Activated CD8-positive, alpha-beta memory T cell treated with anti-CD3 and anti-CD28 coated beads for 24 hours (primary cell): Measurements from ENCODE around the gene ALDH1L1.

Experiments used
- DNase-seq: peaks from one replicate; pipeline ENCODE4 v3.0.0-alpha.2; 2020

Gene ALDH1L1

GRCh38 chr3:126180477-126181397, at the start of gene ALDH1L1:
ALDH1L1 (minus strand) TSS chr3:126180586; CDS start chr3:126160979, 19,607 bp downstream.
- no peak for DNase-seq

GRCh38 chr3:126226374-126226773, 46.0 kb upstream of the ALDH1L1 start:
- no peak for DNase-seq

- no peak for DNase-seq
Observed at GRCh38 chr3:126216416-126216815, 36.0 kb upstream of the ALDH1L1 start.

GRCh38 chr3:126213379-126214028, 33.1 kb upstream of the ALDH1L1 start:
- no peak for DNase-seq

GRCh38 chr3:126212620-126213378, 32.4 kb upstream of the ALDH1L1 start:
- DNase-seq: no peak

GRCh38 chr3:126212250-126212619, 31.8 kb upstream of the ALDH1L1 start:
- no peak for DNase-seq

GRCh38 chr3:126211569-126211968, 31.2 kb upstream of the ALDH1L1 start:
- DNase-seq: no peak

- no peak for DNase-seq
Observed at GRCh38 chr3:126210606-126211005, 30.2 kb upstream of the ALDH1L1 start.

GRCh38 chr3:126209741-126210140, 29.4 kb upstream of the ALDH1L1 start:
- no peak for DNase-seq

- no peak for DNase-seq
Observed at GRCh38 chr3:126208606-126209256, 28.3 kb upstream of the ALDH1L1 start.

- DNase-seq: no peak
Observed at GRCh38 chr3:126208182-126208581, 27.8 kb upstream of the ALDH1L1 start.

GRCh38 chr3:126207166-126207565, 26.8 kb upstream of the ALDH1L1 start:
- DNase-seq: no peak

GRCh38 chr3:126205717-126206655, 25.6 kb upstream of the ALDH1L1 start:
- DNase-seq: no peak

- no peak for DNase-seq
Observed at GRCh38 chr3:126202680-126203079, 22.3 kb upstream of the ALDH1L1 start.

GRCh38 chr3:126202276-126202675, 21.9 kb upstream of the ALDH1L1 start:
- DNase-seq: no peak

- DNase-seq: no peak
Observed at GRCh38 chr3:126201168-126201567, 20.8 kb upstream of the ALDH1L1 start.

GRCh38 chr3:126200534-126200933, 20.1 kb upstream of the ALDH1L1 start:
- DNase-seq: no peak

- no peak for DNase-seq
Observed at GRCh38 chr3:126199256-126199655, 18.9 kb upstream of the ALDH1L1 start.

- DNase-seq: no peak
Observed at GRCh38 chr3:126197854-126198584, 17.6 kb upstream of the ALDH1L1 start.

- DNase-seq: no peak
Observed at GRCh38 chr3:126197343-126197742, 17.0 kb upstream of the ALDH1L1 start.

- no peak for DNase-seq
Observed at GRCh38 chr3:126194713-126195305, 14.4 kb upstream of the ALDH1L1 start.
